HL-60 (cell line): Measurements from ENCODE around the gene MGST2.

Experiments
- DNase-seq, 2 experiments: peaks; one replicate each; pipeline ENCODE4 v3.0.0-alpha.2; 2010 to 2020; ENCODE audit warnings: low read depth in 1 of 2, low spot score in 1 of 2
- H3K27ac ChIP-seq: fragments of 250-450 bp; sonication (Bioruptor Pico); replicated peaks from 2 replicates; pipeline ENCODE4 v1.5.1; 2020; ENCODE audit warnings: mild to moderate bottlenecking, moderate library complexity
- H3K27me3 ChIP-seq: fragments of 250-450 bp; sonication (Bioruptor Pico); 2 replicates; pipeline ENCODE4 v1.5.1; 2021; ENCODE audit warnings: mild to moderate bottlenecking, moderate library complexity; ENCODE audit not compliant: insufficient read depth, poor library complexity, severe bottlenecking
- H3K4me3 ChIP-seq: replicated peaks from 2 replicates; pipeline ENCODE4 v1.5.1; 2011; ENCODE audit warnings: mild to moderate bottlenecking, control low read depth, low read length; ENCODE audit not compliant: insufficient read depth
- CTCF ChIP-seq: IDR thresholded peaks from one replicate; pipeline ENCODE4 v1.5.1; 2011; ENCODE audit warnings: low read length, control low read depth, inconsistent platforms; ENCODE audit not compliant: insufficient read depth
- GABPA ChIP-seq: IDR thresholded peaks from 2 replicates; pipeline ENCODE4 v1.6.1; 2012; ENCODE audit warnings: low read depth
- POLR2AphosphoS5 ChIP-seq: IDR thresholded peaks from 2 replicates; pipeline ENCODE4 v1.6.1; 2012; ENCODE audit warnings: low read depth
- REST ChIP-seq: IDR thresholded peaks from 2 replicates; pipeline ENCODE4 v1.6.1; 2012; ENCODE audit warnings: low read depth; ENCODE audit not compliant: insufficient replicate concordance
- SPI1 ChIP-seq: IDR thresholded peaks from 2 replicates; pipeline ENCODE4 v1.6.1; 2012; ENCODE audit warnings: low read depth, mild to moderate bottlenecking, borderline replicate concordance

The MGST2 gene

GRCh38 chr4:139710073-139710472 lies 44.5 kb downstream of the MGST2 start:
- no peak overlapping the region for H3K4me3 ChIP-seq
- TF ChIP-seq POLR2AphosphoS5 (no peak), CTCF (no peak), REST (no peak), SPI1 (no peak), GABPA (no peak)
- H3K27ac ChIP-seq: no peak overlapping the region

GRCh38 chr4:139711461-139711860 lies 45.8 kb downstream of the MGST2 start:
- H3K27ac ChIP-seq: no peak overlapping the region
- no peak overlapping the region for H3K4me3 ChIP-seq
- no peak for DNase-seq
- TF ChIP-seq CTCF (no peak), POLR2AphosphoS5 (no peak), GABPA (no peak), SPI1 (no peak), REST (no peak)
- H3K27me3 ChIP-seq: no peaks in the 10 kb centered on the region

More at GRCh38 chr4:139710073-139710472, 44.5 kb downstream of the MGST2 start:
- no peaks in the 10 kb centered on the region for H3K27me3 ChIP-seq
- DNase-seq: no peak

GRCh38 chr4:139712882-139713281 lies 47.3 kb downstream of the MGST2 start:
- no peak for TF ChIP-seq GABPA
- no peak for TF ChIP-seq POLR2AphosphoS5
- no peak for TF ChIP-seq REST
- no peak for TF ChIP-seq SPI1
- TF ChIP-seq CTCF: no peak
- no peak for DNase-seq
- Histone ChIP-seq H3K27me3 (no peaks in the 10 kb centered on the region), H3K27ac (no peak overlapping the region), H3K4me3 (no peak overlapping the region)
